D721Med (cell line): ENCODE data around the gene SBNO2.

Experiments
- DNase-seq: peaks from one replicate; pipeline ENCODE4 v3.0.0; 2011; ENCODE audit warnings: low spot score; ENCODE audit not compliant: insufficient read length
- FAIRE-seq: peaks from 2 replicates; lab custom pipeline; 2011; peaks lifted over from hg19 to GRCh38; lab: Jason Lieb, UNC
- CTCF ChIP-seq: IDR thresholded peaks from 2 replicates; pipeline ENCODE4 v1.5.1; 2012; ENCODE audit warnings: mild to moderate bottlenecking, control low read depth; ENCODE audit not compliant: insufficient read depth; ENCODE audit errors: missing control alignments

SBNO2 gene

GRCh38 chr19:1219786-1220476 lies 45.9 kb upstream of the SBNO2 start:
- no peak for TF ChIP-seq CTCF
- FAIRE-seq (no peak), DNase-seq (no peak)

- DNase-seq (no peak), FAIRE-seq (no peak)
- TF ChIP-seq CTCF, result no peak
Observed at GRCh38 chr19:1218751-1219567, 44.9 kb upstream of the SBNO2 start.

GRCh38 chr19:1217366-1217765 lies 43.3 kb upstream of the SBNO2 start:
- FAIRE-seq (no peak), DNase-seq (no peak)
- no peak for TF ChIP-seq CTCF

- no peak for FAIRE-seq
- no peak for DNase-seq
- no peak for TF ChIP-seq CTCF
Observed at GRCh38 chr19:1216756-1217155, 42.7 kb upstream of the SBNO2 start.

- FAIRE-seq (no peak), DNase-seq (no peak)
- TF ChIP-seq CTCF, result no peak
Observed at GRCh38 chr19:1214862-1215731, 41.0 kb upstream of the SBNO2 start.

GRCh38 chr19:1214299-1214861 lies 40.3 kb upstream of the SBNO2 start:
- no peak for TF ChIP-seq CTCF
- no peak for DNase-seq
- FAIRE-seq, result no peak
